Femur (tissue), 1 donor: ENCODE data around the gene LNX2.

Experiments used
- DNase-seq: peaks from one replicate; pipeline ENCODE4 v3.0.0-alpha.2; 2017

The LNX2 gene

GRCh38 chr13:27497563-27498230 is 122.6 kb downstream of the LNX2 start:
- DNase-seq, result peak; percentile 45

- DNase-seq, result no peak
Measured at GRCh38 chr13:27496536-27497273, 123.6 kb downstream of the LNX2 start.

- DNase-seq, result no peak
Measured at GRCh38 chr13:27496006-27496405, 124.3 kb downstream of the LNX2 start.
